NCI-H69 (cell line): ENCODE results near the gene COL28A1.

Source experiments
- DNase-seq: peaks from one replicate; lab custom pipeline; 2025; lab: John Stamatoyannopoulos, UW

The COL28A1 gene

GRCh38 chr7:7330997-7331396, 204.7 kb downstream of the COL28A1 start:
- no peak for DNase-seq

GRCh38 chr7:7329326-7329725, 206.3 kb downstream of the COL28A1 start:
- no peak for DNase-seq

- DNase-seq: no peak
Measured at GRCh38 chr7:7327423-7327822, 208.2 kb downstream of the COL28A1 start.

GRCh38 chr7:7324698-7325097, 211.0 kb downstream of the COL28A1 start:
- no peak for DNase-seq

GRCh38 chr7:7323921-7324320, 211.8 kb downstream of the COL28A1 start:
- no peak for DNase-seq

GRCh38 chr7:7323352-7323751, 212.3 kb downstream of the COL28A1 start:
- no peak for DNase-seq

- DNase-seq: no peak
Measured at GRCh38 chr7:7321681-7322080, 214.0 kb downstream of the COL28A1 start.

GRCh38 chr7:7318601-7319000, 217.1 kb downstream of the COL28A1 start:
- DNase-seq: no peak

GRCh38 chr7:7317850-7318249, 217.8 kb downstream of the COL28A1 start:
- DNase-seq: no peak

- DNase-seq: no peak
Measured at GRCh38 chr7:7315851-7316250, 219.8 kb downstream of the COL28A1 start.

GRCh38 chr7:7312323-7312722, 223.3 kb downstream of the COL28A1 start:
- DNase-seq: no peak

GRCh38 chr7:7311001-7311400, 224.7 kb downstream of the COL28A1 start:
- no peak for DNase-seq

- no peak for DNase-seq
Measured at GRCh38 chr7:7309203-7309602, 226.5 kb downstream of the COL28A1 start.
